ENCODE data around the gene ENPP1.

The ENPP1 gene

DNA sequence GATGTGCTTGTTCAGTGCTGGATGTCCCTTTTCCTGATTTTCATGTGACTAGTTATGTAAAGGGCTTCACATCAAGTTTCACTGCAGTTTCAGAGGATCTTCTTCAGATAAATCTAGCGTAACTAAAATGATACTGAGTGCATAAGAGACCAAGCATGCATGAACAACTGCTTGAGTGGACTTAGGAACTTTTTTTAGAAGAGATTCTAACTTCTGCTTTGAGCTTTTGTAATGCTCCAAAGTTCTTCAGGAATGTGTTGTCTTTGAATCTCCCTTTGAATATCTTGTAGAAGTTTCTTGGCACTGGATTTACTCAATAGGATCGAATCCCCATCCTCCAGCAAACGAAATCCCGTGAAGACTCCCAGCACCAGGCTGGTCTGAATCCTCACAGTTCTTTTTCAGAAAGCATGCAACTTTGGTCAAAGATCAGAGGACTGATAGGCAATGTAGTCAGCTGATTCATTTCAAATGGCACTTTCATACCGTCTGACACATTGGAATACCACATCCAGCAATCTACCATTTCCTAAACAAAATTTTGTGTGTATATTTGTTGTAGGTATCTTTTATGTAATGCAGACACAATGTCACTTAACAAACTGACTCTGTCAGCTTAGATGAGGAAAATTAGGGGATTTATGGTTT, 33.2 kb downstream of the ENPP1 start:
- no peak for DNase-seq (ENCODE audit: low spot score)
- in situ Hi-C loops (cut with MboI; ENCODE audit: low sequenced_read_pairs, unreplicated experiment) = no loop called here
- TF ChIP-seq, protein P1, sequence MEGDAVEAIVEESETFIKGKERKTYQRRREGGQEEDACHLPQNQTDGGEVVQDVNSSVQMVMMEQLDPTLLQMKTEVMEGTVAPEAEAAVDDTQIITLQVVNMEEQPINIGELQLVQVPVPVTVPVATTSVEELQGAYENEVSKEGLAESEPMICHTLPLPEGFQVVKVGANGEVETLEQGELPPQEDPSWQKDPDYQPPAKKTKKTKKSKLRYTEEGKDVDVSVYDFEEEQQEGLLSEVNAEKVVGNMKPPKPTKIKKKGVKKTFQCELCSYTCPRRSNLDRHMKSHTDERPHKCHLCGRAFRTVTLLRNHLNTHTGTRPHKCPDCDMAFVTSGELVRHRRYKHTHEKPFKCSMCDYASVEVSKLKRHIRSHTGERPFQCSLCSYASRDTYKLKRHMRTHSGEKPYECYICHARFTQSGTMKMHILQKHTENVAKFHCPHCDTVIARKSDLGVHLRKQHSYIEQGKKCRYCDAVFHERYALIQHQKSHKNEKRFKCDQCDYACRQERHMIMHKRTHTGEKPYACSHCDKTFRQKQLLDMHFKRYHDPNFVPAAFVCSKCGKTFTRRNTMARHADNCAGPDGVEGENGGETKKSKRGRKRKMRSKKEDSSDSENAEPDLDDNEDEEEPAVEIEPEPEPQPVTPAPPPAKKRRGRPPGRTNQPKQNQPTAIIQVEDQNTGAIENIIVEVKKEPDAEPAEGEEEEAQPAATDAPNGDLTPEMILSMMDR (IDR thresholded peaks at IDR 0.05; ENCODE audit: borderline replicate concordance, control extremely low read depth, extremely low read depth, insufficient read depth, missing control alignments) = no peak

DNA sequence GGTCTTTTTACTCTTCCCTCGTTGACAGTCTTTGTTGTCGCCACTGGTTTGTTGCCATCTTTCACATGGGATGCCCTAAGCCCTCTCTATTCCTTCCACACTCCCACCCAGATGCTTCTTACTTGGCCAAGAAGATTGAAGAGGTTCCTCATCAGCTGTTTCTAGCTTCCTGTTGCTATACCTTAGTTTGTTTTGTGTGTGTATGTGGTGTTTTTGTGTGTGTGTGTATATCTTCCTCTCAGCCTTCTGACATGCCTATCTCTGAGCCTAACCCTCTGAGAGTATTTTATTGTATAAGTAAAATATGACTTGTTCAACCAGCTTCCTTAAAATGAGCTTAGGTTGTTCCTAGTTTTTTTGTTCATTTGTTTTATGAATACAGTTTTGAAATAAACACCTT, 35.9 kb downstream of the ENPP1 start:
- DNase-seq (ENCODE audit: low spot score) = no peak
- in situ Hi-C loops (cut with MboI; ENCODE audit: low sequenced_read_pairs, unreplicated experiment) = no loop called here
- TF ChIP-seq, protein P1 (IDR thresholded peaks at IDR 0.05; ENCODE audit: borderline replicate concordance, control extremely low read depth, extremely low read depth, insufficient read depth, missing control alignments) = no peak

DNA sequence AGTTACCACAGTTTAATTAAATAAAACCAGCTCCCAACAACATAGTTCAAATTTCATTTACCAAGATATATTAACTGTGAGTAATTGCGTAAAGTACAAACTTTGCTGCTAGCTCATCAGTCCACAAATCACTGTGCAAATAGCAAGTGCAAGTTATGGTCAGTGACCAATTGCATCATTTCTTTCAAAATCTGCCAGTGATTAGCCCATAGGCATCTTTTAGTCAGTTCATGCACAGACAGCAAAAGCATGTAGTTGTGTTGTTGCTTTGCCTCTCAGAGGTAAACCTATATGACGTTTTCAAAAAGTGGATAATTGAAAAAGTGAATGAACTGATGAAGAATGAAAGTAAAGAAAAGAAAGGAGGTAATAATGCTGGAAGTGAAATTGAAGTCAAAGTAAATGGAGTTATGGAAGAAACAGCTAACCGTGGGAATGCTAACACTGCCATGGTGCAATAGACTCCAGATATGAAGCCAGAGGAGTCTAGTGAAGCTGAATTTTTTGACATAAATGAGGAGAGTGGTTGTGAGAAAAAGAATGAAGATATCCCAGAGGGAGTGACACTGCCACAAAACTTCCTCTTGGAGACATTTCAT, 36.5 kb downstream of the ENPP1 start:
- no peak for DNase-seq (ENCODE audit: low spot score)
- TF ChIP-seq, protein P1 (IDR thresholded peaks at IDR 0.05; ENCODE audit: borderline replicate concordance, control extremely low read depth, extremely low read depth, insufficient read depth, missing control alignments) = no peak
- in situ Hi-C loops (cut with MboI; ENCODE audit: low sequenced_read_pairs, unreplicated experiment) = no loop called here

DNA sequence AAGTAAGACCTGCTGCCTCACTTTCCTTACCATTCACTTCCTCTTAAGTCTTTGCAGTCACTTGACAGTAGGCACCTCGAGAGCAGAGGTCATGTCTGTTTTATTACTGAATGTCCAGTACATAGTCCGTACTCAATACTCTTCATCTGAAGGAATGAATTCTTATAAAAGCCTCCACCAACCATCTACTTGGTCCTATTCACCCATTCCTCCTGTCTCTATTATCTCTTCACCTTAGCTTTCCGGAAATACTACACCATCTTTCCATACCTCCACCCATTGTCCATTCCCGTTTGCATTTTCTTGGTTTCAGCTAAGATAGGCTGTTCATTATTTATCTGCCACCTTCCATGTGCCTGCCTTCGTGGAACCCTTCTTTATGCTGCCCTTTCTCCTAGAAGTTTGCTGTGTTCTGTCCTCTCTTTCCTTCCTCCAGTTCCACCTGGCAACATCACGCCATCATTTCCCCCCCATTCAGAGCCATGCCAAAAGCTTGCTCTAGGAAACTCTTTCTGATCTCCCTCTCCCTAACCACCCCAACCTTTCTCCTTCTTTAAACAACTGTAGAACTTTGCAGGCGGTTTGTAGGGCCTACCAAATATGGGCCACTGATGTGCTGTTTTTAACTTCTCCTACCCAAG, 38.3 kb downstream of the ENPP1 start:
- no peak for DNase-seq (ENCODE audit: low spot score)
- TF ChIP-seq, protein P1 (IDR thresholded peaks at IDR 0.05; ENCODE audit: borderline replicate concordance, control extremely low read depth, extremely low read depth, insufficient read depth, missing control alignments) = no peak
- in situ Hi-C loops (cut with MboI; ENCODE audit: low sequenced_read_pairs, unreplicated experiment) = no loop called here

DNA sequence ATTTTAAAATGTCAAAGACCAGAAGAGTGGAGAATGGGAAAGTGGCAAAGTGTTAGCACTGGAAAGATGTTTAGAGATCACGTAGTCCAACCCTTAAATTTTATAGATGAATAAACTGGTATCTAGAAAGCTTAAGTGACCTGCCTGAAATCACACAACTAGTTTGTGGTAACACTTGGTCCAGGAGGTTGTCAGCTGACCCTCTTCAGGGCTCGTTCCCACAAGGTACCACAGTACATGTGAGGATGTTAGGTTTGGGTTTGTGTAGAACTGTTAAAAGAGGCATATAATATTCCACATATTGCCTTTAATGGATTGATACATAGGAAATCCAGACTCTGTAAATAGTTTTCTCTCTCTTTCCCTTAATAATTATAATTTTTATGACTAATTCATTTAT, 39.1 kb downstream of the ENPP1 start:
- no peak for DNase-seq (ENCODE audit: low spot score)
- in situ Hi-C loops (cut with MboI; ENCODE audit: low sequenced_read_pairs, unreplicated experiment) = no loop called here
- TF ChIP-seq, protein P1 (IDR thresholded peaks at IDR 0.05; ENCODE audit: borderline replicate concordance, control extremely low read depth, extremely low read depth, insufficient read depth, missing control alignments) = no peak

DNA sequence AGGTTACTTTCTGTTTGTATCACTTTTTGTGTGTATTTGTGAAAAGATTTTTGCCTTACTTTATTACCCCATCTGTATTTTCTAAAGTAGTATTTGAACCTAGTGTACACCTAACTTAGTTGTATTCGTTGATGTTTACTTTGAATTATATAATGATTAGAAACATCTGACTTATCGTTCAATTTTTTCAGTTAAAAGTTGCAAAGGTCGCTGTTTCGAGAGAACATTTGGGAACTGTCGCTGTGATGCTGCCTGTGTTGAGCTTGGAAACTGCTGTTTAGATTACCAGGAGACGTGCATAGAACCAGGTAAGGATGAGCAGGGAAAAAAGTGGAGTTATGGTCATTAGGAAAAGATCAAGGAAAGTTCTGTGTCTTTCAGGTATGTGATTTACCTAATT, 42.0 kb downstream of the ENPP1 start:
- TF ChIP-seq, protein P1 (IDR thresholded peaks at IDR 0.05; ENCODE audit: borderline replicate concordance, control extremely low read depth, extremely low read depth, insufficient read depth, missing control alignments) = no peak
- no peak for DNase-seq (ENCODE audit: low spot score)
- in situ Hi-C loops (cut with MboI; ENCODE audit: low sequenced_read_pairs, unreplicated experiment) = no loop called here

Data from GM13976 (cell line).